Measurements from ENCODE around the gene EGF.
"Not testable (repeated sequence)": the region's sequence is repeated elsewhere in the genome, so short reads cannot be mapped to it uniquely, and the experiment has no call there.

The EGF gene

DNA sequence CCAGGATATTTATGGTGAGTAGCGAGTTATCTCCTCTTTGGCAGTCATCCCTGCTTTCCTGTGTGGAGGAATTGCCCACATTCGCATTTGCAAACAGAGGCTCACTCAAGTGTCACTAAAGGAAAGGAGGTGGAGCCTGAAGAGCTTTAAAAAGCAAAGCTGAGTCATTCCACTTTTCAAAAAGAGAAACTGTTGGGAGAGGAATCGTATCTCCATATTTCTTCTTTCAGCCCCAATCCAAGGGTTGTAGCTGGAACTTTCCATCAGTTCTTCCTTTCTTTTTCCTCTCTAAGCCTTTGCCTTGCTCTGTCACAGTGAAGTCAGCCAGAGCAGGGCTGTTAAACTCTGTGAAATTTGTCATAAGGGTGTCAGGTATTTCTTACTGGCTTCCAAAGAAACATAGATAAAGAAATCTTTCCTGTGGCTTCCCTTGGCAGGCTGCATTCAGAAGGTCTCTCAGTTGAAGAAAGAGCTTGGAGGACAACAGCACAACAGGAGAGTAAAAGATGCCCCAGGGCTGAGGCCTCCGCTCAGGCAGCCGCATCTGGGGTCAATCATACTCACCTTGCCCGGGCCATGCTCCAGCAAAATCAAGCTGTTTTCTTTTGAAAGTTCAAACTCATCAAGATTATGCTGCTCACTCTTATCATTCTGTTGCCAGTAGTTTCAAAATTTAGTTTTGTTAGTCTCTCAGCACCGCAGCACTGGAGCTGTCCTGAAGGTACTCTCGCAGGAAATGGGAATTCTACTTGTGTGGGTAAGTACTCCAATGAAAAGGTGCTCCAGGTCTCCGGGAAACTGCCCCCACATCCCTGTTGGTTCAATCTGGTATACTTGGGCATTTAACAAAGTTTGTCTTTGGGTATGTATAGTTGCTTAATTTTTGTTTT lies at the start of gene EGF:
Gene EGF (plus strand): TSS at position 178 of the 890 bp plus-strand sequence. CDS start 453 bp downstream, at position 631.
- no peak for DNase-seq

DNA sequence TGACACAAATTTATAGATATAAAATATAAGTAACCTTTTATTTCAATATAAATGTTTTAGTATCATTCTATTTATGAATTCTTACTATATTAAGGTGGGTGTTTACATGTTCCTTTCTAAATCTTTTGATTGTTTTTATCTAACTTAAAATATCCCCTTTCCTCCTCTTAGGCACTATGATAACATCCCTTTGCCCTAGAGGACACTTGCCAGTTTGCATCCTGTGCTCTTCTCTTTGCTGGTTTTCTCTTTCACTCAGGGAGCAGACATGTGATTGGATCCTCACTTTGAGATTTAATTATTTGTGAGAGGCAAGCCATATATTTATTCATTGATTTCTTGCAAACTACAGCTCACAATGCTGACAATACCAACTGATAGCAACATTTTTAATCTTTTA lies 48.5 kb upstream of the EGF start:
- no peak for DNase-seq

DNA sequence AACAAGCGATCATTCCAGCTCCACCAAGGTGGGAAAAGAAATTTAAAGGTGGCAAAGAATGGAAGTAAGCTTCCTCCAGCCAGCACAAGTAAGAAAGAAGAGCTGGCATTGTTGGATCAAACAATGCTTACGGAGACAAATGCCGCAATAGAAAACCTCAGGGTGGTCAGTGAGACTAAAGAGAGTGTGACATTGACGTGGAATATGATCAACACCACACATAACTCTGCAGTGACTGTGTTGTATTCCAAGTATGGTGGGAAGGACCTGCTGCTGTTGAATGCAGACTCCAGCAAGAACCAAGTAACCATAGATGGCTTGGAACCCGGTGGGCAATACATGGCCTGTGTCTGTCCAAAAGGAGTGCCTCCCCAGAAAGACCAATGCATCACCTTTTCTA lies 42.6 kb upstream of the EGF start:
- no peak for DNase-seq

DNA sequence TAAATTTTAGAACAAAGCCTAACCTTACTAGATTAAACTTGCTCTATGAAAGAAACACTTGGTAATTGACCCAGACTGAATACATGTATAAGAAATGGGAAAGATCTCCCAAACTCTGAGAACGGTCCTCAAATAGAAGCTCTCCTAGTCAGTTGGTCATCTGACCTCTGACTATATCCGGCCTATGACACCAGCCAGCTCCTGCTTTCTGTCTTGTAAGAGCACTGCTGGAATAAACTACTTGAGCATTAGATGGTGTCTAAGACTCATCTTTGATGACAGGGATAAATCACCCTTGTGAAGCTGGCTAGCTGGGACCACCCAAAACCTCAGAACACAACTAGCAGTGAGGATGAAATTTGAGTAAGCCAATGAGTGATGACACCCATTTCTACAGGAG lies 40.6 kb upstream of the EGF start:
- no peak for DNase-seq

DNA sequence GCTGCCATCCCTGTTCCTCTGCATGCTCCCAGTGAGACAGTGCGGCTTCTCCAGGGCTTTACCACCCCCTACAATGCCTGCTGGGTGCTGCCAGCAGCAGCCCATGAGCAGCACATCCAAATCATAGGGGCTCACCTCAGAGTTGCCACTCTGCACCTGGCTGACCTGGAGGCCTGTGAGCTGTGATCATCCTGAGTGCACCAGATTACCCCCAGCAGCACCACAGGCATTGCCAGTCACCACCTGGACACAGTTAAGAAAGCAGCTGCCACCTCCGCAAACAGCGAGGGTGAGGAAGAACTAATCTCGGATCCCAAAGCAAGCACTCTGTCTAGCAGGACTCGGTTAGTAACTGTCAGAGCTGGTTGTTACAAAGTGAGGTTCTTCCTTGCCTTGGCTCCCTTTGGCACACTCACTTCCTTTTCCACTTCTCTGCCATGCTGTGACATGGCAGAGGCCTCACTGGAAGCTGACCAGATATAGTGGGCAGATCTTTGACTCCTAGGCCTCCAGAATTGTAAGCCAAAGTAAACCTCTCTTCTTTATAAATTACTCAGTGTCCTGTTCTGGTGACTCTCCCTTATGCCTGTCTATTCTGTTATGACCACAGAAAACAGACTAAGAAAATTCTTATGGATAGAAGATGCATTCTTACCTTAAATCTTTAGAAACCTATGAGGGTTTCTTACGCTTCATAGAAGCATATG lies 39.6 kb upstream of the EGF start:
- DNase-seq = no peak

DNA sequence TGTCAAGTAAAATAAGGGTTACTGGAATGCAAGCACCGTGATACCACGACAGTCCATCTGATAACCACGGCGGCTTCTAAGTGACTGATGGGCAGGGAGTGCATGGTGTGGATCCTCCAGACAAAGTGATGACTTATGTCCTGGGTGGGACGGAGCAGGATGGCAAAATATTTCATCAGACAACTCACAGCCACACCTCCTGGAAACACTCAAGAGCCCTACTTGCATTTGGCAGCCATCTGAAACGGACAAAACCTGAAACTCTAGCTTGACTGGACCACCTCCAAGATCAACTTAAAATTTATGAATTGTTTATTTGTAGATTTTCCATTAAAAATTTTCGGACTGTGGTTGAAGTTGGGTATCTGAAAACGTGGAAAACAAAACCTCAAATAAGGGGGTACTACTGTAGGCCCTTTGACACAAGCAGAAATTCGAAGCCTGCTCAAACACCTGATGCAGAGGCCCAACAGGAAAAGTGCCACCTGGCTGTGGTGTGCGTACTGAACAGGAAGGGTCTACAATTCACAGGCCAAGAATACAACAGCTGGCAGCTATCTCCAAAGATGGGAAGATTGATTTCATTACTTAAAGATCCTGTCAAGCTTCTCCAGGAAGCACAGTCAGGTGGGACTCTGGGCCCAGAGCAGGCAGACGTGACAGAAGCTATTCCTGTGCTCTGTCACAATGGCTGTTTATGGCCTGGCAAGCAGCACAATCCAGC lies 38.7 kb upstream of the EGF start:
- DNase-seq = no peak

DNA sequence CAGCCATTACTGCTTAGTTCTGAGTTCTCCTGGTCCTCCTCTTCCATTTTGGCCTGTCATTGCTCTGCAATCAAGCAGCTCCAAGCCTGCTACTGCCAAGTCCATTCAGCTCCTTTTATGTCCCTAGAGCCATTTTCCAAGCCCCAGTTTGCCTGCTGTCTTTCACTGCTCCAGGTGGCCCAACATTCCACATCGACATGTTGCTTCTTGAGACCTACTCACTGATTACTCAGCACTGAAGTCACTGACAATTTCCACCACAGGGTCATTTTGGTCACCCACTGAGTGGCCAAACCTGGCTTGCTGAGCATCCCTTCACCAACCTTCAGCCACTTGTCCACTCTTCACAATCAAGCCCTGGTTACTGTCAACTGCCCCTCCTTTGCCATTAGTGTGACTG lies 37.6 kb upstream of the EGF start:
- DNase-seq = no peak

DNA sequence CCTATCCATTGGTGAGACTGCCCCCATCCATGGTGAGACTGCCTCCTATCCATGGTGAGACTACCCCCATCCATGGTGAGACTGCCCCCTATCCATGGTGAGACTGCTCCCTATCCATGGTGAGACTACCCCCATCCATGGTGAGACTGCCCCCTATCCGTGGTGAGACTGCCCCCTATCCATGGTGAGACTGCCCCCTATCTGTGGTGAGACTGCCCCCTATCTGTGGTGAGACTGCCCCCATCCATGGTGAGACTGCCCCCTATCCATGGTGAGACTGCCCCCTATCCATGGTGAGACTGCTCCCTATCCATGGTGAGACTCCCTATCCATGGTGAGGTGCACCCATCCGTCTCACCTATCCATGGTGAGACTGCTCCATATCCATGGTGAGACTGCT lies 37.1 kb upstream of the EGF start:
- not testable (repeated sequence) for DNase-seq

DNA sequence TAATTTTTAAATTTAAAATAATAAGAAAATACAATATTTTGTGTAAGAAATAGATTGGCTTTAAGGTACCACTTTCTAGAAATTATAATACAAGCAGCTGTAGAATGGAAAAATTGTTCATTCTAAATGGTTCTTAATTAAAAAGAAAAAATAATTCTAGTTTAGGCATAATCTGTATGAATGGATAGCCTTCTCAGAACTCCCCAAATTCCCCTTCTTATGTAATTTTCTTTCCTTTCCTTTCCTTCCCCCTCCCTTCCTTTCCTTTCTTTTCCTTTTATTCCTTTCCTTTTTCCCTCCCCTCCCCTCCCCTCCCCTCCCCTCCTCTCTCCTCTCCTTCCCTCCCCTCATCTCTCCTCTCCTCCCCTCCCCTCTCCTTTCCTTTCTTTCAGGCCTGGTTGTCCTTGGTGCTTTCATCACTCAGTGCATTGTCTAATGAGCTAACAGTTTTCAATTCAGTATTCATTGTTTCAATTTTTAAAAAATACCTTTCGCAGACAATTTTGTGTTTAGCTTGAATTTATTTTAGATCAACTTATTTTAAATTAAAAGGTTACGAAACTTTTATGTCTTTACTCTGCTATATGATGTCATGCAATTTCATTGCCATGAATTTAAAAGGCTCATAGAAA lies 35.9 kb upstream of the EGF start:
- no peak for DNase-seq

DNA sequence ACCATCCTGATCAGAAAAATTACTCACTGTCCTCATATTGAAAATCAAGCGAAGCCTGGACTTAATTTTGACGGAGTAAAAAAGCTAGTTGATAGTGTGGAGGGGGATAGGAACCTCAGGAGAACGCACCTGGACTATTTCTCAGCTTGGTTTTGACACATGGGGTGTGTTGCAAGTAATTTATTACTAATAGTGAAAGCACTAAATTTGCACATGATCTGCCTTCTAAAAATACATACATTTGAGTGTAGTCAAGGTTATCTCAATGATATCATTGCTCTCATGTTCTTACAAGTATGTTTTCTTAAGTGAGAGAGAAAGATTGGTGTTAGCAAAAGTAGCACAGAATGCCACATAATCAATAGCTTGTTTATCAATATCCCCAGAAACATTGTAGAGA lies 35.3 kb upstream of the EGF start:
- no peak for DNase-seq

DNA sequence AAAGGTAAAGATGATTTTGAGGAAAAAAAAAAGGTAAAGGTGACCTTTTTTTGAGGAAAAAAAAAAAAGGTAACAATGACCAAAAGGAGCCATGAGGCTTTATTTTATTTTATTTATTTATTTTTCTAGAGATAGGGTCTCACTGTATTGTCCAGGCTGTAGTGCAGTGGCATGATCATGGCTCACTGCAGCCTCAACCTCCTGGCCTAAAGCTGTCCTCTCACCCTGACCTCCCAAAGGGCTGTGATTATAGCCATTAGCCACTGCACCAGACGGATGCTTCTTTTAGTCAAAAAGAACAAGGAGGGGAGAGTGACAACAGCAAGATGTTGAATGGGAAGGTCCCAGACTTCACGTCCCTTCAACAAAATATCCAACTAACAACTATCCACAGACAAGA lies 34.3 kb upstream of the EGF start:
- no peak for DNase-seq

DNA sequence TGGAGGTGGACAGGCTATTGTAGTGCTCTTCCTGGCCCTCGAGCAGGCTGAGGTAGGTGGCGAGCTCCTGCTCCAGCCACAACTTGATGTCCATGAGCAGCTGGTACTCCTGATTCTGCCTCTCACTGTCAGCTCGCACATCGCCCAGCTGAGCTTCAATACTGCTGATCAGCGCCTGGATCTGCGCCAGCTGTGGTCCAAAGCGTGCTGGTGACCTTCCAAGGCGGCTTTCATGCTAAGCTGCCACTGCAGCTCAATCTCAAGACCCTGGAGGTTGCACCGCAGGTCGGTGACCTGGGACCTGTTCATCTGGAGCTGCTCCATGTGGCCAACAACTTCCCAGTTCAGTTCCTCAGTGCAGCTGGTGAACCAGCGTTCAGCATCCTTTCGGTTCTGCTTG lies 33.6 kb upstream of the EGF start:
- no peak for DNase-seq

DNA sequence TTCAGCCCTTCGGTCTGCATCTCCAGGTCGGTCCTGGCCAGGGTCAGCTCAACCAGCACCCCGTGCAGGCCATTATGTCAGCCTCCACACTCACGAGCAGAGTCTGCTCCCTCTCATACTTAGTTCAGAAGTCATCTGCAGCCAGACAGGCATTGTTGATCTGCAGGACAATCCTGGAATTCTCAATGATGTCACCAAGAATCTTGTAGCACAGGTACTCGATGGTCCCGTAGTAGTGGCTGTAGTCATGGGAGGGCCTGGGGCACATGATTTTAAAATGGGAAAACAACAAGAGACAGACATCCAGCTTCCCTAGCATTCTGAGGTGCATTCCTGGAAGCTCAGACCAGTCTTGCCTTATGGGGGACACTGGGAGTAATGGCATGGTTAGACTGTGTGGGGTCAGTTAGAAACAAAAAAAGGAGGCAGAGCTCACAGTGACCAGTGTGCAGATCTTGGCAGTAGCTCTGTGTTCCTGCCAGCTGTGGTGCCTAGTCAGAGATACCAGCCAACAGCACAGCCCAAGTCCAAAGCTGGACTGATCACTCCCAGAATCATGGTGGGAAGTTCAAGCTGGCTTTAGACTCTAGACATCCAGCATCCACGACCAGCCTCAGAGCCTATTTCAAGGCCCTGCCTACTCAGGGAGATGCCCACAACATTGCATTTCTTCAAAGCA lies 32.9 kb upstream of the EGF start:
- no peak for DNase-seq

DNA sequence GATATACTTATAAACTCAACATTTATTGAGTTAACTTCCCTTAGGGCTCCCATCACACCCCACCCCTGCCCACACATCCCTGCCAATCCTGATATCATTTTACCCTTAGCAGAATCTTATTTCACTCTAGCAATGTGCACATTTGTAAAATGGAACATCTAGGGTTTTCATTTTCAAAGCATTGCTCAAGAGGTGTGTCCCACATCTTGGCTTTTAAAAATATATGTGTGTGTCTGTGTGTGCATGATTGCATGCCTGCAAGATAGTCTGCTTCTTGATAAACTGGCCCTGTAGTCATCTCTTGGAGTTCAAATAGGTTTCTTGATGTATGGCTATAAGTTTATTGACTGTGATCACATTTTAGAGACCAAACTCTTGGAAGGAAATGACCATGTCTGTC lies 26.4 kb upstream of the EGF start:
- no peak for DNase-seq

DNA sequence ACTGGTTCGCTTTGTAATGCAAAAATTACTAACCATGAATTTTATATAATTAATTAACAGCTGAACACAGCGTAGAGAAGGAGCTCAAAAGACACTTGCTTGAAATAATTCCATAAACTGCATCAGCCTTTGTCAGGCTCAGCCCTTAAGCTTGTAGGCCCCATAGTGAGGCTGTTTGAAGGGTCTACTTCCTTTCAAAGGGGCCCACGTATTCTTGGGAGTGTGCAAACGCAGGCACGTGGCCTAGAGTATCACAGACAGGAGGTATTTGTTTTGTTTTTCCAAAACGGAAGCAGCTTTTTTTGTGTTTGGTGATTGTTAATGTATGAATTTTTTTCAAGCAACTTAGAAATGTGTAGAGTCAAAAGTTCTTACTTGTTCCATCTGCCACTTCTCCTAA lies 25.6 kb upstream of the EGF start:
- DNase-seq = no peak

DNA sequence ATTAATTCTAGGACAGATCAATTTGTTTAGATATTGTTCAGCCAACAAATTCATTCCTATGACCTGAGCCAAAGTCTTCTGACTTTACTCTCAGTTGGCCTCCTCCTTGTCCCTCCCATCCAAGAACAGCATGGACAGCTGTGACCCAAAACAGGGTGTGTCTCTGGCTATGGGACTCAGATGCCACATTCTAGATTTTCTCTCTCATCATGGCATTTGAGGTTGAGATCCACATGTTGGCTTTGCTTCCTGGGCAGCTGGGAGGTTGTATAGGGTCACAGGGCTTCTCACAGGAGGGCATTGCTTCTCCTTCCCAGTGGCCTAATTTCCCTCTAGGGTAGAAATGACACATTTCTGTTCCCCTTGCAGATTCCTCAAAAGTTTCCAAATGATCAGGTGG lies 22.6 kb upstream of the EGF start:
- DNase-seq = no peak

DNA sequence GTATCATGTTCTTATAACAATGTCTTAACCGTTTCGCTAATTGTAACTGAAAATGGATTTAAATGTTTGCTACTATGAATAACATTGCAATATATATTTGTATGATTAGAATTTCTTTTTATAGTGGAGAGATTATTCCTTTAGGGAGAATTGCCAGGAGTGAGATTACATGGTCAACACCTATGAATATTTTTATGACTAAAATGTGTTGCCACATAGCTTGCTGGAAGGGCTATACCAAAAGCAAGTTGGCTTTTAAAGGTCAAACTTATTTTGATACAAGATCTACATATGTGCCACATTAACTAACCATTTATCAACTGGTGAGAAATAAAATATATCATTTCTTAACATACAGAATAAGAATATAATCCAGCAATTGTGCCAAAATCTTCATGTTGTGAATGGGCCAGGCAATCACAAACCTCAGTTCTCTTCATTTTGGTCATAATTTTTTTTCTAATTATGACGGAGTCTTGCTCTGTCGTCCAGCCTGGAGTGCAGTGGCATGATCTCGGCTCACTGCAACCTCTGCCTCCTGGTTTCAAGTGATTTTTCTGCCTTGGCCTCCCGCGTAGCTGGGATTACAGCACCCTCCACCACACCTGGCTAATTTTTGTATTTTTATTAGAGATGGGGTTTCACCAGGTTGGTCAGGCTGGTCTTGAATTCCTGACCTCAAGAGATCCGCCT lies 10.0 kb upstream of the EGF start:
- no peak for DNase-seq

DNA sequence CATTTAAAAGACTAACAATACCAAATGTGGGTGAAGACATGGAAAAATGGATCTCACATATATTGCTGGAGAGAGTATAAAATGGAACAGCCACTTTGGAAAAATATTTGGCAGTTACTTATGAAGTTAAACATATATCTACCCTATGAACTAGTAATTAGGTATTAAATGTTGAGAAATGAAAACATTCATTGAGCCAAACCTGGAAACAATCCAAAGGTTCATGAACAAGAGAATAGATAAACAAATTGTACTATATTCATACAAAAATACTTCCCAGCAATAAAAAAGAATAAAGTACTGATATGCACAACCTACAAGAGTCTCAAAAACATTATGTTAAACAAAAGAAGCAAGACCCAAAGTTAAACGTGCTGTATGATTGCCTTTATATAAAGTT lies 4.0 kb upstream of the EGF start:
- no peak for DNase-seq

DNA sequence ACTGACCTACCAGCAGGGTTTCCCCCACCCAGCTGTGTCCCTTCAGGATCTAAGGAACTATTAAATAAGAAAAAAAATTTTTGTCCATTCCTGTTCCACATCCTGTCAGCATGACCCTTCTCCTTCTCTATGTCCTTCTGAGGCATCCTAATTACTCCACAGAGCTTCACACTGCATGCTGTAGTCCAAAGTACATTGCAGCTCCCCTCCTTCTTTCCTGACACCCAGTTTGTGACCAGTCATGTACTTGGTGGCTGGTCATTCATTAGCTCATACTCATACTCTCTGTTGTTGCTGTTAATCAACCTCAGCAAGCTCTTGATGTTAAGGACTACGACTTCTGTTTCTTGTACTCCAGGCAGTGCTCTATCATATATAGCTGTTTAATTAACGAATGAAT lies 2.4 kb upstream of the EGF start:
- no peak for DNase-seq

DNA sequence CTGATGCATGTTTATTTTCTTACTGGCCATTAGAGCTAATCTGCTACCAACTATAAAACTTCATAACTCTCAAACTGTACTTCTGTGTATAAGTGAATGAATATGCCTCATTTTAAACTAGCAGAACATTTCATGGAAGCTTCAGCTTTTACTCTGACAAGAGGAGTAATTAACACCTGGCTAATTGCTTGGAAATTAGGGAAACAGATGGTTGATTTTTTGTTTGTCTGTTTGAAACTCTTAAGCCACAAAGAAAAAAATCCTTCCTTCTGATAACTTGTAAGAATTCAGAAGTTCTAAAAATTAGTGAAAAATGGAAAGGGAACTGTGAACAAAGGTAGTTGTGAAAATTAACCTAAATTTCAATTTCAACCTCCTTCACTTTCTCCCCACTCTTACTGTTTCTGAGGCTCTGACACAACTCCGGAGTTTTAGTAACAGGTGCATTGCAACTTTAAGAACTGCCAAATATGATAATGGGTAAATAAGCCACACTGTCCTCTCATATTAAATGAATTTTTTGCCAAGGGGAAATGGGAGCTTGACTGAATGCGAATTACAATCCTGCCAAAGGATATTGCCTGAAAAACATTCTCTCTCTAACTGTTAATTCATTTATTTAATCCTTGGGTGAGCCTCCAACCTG lies 1.0 kb downstream of the EGF start:
- DNase-seq = no peak

DNA sequence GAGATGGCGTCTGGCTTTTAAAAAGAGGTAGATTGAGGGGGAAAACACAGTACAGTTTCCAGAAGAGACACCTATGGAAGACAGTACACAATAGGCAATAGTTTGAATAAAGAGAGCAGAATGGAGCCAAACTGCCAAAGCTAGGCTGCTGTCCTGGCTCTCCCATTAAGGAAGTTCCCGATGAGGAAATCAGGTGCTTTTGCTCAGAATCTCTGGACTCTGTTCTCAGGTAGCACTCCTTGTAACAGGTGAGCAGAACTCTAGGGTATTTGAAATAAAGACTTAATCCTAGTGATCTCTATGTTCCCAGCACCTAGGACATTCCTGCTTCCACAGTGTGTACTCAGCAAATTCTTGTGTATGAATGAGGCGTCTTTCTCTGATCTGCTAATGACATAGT lies 1.6 kb downstream of the EGF start:
- DNase-seq = no peak

Measured in NCI-H187 (cell line).